ENCODE results near the gene TRPC4. TPM values are rescaled to one million over a fixed set of nuclear protein-coding genes. Genes with fewer than 3 reads are reported as not detected.

The TRPC4 gene
- total RNA-seq, 1 experiment from 2014 or later, result 0.26 TPM

DNA sequence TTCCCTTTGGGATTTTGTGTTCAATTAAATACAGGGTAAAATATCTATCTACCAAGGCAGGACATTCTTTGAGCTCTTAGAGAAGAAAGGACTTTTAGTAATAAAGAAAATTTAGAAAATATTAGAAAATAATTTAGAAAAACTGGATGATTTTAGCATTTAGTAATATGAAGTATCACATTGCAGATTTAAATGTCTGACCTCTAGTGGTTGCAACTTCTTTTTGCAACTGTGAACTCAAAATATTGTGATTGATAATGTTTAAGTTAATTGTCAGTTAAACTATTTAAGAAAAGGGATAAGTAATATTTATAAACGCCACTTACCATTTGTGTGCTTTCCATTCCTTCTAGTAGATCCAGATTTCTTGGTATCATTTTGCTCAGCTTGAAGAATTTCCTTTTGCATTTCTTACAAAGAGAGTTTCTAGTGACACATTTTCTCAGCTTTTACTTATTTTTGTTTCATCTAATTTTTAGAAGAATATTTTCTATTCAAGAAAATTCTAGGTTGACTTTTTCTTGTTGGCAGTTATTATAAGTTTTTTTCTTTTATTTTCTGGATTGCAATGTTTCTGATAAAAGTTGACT lies 260.7 kb downstream of the TRPC4 start:
- no peak for DNase-seq (ENCODE audit: low read depth)

DNA sequence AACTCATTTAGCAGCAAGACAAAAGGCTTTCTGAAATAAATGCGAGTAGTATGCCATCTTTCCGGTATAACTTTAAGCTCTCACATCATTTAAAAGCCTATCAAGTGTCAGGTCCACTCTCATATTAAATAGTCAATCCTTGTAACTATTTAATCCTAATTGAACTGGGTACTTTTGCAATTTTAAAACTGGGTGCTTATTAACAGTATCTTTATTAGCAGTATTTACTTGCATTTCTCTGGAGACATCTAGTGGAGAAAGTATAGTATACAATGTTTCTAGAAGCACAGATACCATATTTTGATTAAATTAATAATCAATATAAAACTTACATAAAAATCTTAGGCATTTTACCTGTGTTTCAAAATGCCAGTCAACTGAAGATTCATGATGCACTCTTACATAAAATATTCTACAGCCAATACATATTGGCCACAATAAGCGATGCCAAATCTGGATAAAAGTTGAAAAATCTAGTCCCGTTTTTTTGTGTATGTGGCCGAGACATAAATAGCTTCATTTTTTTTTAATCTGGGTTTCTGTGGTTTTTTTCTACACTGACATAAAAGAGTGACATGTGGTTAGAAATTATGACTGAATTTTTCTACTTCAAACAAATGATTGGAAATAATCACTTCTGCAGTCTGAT lies 266.7 kb downstream of the TRPC4 start:
- no peak for DNase-seq (ENCODE audit: low read depth)

DNA sequence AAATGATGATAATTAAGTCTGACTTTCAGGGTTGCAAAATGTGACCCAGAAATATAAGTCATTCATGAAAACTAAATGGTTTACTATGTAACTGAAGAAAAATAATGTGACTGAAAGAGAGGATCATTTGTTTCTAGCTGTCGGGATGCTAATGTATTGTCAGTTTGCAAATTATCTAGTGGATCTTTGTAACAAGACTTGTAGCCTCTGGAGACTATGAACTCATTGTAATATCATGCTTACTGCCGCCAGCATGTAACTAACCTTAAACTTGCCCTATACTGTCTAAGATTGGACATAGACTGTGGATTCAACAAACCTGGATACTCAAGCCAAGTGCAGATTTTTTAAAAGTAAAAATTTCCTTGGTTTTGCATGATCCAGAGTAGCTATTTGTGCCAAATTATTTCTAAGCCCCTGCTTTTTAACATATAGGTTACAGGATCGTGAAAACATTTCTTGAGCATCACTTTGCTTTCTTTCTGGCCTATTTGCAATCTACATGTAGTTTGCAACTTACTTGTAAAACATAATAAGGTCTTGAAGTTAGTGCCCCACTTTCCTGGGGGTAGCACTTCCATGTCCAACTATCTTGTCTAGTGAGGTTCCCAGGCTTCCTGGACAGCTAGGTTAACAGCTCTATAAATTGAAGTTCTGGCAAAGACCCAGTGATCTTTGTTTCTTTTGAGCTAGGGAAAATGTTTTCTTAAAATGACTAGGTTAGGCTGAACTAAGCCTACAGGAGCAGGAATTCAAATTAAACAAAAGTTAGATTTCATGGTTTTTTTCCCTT lies 267.7 kb downstream of the TRPC4 start:
- DNase-seq (ENCODE audit: low read depth), result no peak

DNA sequence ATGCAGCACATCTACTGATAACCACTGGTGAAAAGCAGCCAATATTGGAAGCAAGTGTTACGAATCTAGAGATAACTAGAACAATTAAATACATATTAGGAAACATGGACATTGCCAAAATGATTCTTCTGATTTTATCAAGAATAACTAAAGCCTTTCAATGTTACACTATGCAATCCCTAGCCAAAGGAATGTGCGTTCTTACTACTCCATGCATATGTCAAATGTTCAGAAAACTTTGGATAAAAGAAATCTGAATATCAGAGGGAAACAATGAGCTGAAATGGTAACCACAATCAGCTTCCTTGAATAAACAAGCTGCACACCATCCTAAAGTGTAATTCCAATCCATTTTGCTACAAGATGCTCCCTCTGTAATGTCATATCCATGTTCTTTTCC lies 270.1 kb downstream of the TRPC4 start:
- DNase-seq (ENCODE audit: low read depth), result no peak

DNA sequence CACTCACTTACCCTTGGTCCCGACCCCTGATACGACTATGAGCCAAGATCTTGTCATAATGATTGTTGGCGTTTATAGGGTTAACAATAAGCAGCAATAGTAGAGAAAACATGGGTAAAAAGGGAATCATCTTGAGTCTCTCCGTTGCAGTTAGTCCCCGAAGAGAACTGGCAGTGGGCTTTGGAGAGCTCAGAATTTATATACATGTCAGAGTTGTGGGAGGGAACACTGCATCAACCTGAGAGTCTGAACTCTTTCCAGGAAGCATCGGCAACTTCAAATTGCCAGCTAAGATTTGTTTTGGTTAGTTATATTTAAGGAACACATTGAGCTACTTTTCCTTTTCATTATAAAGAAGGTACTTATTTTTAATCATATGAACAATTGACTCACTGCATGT lies 271.0 kb downstream of the TRPC4 start, which contains the start of gene POSTN:
POSTN (minus strand) TSS at position 172 of the 400 bp plus-strand sequence; CDS start at position 130, 42 bp downstream.
- no peak for DNase-seq (ENCODE audit: low read depth)

DNA sequence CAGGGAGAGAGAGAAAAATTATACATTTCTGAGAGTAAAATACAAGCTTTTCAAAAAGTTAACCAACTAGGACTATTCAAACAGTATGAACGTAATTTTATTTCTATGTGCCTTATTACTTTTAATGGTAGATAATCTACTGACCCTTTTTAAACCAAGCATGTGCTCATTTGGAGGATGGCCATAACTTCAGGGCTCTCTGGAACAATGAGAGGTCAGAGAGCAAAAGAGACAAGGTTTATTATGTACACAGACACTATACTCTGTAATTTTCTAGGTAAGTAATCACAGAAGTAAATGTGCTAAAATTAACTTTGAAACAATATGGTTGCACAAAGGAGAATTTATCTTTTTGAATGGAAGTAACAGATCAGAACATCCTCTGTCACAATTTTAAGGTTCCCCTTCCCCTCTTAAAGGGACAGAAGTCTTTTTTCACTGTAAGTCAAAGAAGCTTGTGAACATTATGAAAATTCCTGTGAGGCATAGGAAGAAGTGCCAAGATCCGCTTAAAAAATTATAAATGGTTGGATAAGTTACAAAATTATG lies 272.0 kb downstream of the TRPC4 start:
- DNase-seq (ENCODE audit: low read depth), result no peak

DNA sequence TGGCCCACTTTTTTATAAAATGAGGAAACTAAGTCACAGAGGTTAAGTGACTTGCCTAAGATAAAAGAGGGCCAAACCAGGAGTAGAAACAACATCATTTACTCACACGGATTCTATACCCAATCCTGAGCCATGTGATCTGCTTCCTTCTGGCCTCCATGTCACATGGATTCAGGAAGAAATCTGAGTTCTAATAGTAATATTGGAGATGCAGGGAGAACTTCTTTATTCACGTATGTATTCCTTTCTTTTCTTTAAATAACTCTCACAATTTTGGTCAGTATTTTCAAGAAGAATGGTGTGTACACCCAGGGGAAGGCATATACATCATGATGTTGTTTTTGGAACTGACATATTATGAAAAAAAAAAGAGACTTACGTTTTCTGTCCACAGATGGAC lies 272.8 kb downstream of the TRPC4 start:
- DNase-seq (ENCODE audit: low read depth), result no peak

DNA sequence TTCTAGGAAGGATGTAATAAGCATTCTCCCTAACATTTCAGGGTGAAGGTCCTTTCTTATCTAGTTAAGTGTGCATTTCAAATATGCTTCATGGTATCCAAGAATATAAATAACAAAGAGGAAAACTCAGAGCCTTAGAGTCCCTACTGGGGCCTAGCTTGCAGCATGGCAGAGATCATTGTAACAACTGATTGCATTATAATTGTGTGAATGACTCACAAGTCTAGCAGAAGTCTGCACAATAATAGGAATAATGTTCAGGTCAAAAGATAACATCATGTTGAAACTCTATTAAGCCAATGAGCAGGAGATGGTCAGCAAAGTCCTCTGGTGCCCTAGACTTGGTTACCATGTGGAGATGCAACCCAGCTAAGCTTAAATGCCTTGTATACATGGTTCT lies 274.4 kb downstream of the TRPC4 start:
- no peak for DNase-seq (ENCODE audit: low read depth)

DNA sequence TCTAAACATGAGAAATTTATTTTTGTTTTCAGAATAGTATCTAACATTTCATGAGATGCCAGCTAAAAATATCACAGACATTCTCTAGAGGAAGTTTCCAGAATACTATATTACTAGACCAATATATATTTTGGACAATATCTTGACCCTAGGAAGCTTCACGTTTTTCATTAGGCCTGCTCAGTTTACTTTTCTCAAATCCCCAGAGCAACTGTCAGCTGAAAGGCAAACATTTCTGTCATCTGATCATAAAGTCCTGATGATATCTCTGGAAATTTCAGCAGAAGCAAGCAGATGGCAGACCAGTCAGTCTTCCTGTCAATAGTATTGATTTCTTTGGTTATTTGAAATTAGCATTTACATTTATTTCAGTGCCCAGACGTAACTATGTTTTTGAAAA lies 275.0 kb downstream of the TRPC4 start:
- no peak for DNase-seq (ENCODE audit: low read depth)

DNA sequence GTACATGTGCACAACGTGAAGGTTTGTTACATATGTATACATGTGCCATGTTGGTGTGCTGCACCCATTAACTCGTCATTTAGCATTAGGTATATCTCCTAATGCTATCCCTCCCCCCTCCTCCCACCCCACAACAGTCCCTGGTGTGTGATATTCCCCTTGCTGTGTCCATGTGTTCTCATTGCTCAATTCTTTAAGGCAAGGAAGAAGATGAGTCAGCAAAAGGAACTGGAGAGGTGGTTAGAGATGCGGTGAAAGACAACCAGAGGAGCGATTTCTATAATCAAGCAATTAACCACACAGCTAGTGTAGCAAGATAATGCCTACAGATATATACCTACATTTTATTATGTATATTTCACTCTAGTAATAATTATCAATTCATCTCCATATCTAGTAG lies 280.2 kb downstream of the TRPC4 start:
- peak; percentile 7 for DNase-seq (ENCODE audit: low read depth)

DNA sequence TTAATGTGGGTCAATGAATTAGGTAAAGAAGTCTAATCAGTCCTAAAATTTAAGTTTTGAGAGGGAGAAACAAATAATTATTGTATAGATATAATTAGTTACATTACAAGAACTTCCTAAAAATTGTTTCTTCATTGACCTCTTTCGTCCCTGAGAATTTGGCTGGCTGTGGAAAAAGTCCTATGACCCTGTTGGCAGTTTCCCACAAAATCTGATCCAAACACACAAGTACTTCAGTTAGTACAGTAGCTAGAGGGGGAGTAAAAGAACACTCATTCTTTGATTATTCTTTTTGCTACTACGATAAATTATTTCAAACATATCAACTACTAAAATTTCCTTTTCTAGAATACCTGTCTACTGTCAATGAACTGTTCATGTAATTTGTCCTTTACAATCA lies 282.3 kb downstream of the TRPC4 start:
- no peak for DNase-seq (ENCODE audit: low read depth)

Small RNA genes lying within 50 kb of the gene (small RNA-seq; reads per million reads assigned to genes)
- not detected for gene RNA5SP26
